COLO829 (cell line): ENCODE measurements around the gene SMAD2.
A peak's percentile ranks its signal among the peaks of the same experiment; 100 is the strongest.

Experiments
- DNase-seq: peaks from one replicate; pipeline ENCODE4 v3.0.0; 2012; ENCODE audit warnings: low spot score

The SMAD2 gene

GRCh38 chr18:47895565-47896250 is 34.8 kb downstream of the SMAD2 start:
- DNase-seq: no peak

- no peak for DNase-seq
Measured at GRCh38 chr18:47893939-47894699, 36.3 kb downstream of the SMAD2 start.

- DNase-seq: peak; percentile 27
Measured at GRCh38 chr18:47893047-47893446, 37.4 kb downstream of the SMAD2 start.

- no peak for DNase-seq
Measured at GRCh38 chr18:47888156-47888555, 42.3 kb downstream of the SMAD2 start.

- no peak for DNase-seq
Measured at GRCh38 chr18:47887227-47887626, 43.2 kb downstream of the SMAD2 start.

GRCh38 chr18:47883771-47884413 is 46.6 kb downstream of the SMAD2 start:
- DNase-seq: no peak

- no peak for DNase-seq
Measured at GRCh38 chr18:47882641-47883040, 47.8 kb downstream of the SMAD2 start.

- DNase-seq: peak; percentile 9
Measured at GRCh38 chr18:47881752-47882455, 48.6 kb downstream of the SMAD2 start.

GRCh38 chr18:47881042-47881441 is 49.4 kb downstream of the SMAD2 start:
- DNase-seq: no peak

GRCh38 chr18:47877892-47878291 is 52.6 kb downstream of the SMAD2 start:
- DNase-seq: no peak

GRCh38 chr18:47876813-47877212 is 53.6 kb downstream of the SMAD2 start:
- no peak for DNase-seq

GRCh38 chr18:47873625-47874024 is 56.8 kb downstream of the SMAD2 start:
- no peak for DNase-seq

- DNase-seq: no peak
Measured at GRCh38 chr18:47872426-47872825, 58.0 kb downstream of the SMAD2 start.

GRCh38 chr18:47871288-47871687 is 59.2 kb downstream of the SMAD2 start:
- no peak for DNase-seq

- DNase-seq: no peak
Measured at GRCh38 chr18:47870605-47871004, 59.9 kb downstream of the SMAD2 start.

GRCh38 chr18:47868744-47869143 is 61.7 kb downstream of the SMAD2 start:
- DNase-seq: no peak

GRCh38 chr18:47865183-47865582 is 65.3 kb downstream of the SMAD2 start:
- no peak for DNase-seq

- DNase-seq: no peak
Measured at GRCh38 chr18:47863041-47863440, 67.4 kb downstream of the SMAD2 start.

GRCh38 chr18:47858607-47859006 is 71.9 kb downstream of the SMAD2 start:
- DNase-seq: no peak

GRCh38 chr18:47847635-47848034 is 82.8 kb downstream of the SMAD2 start:
- no peak for DNase-seq

GRCh38 chr18:47846431-47846830 is 84.0 kb downstream of the SMAD2 start:
- DNase-seq: no peak

- DNase-seq: no peak
Measured at GRCh38 chr18:47844828-47845498, 85.5 kb downstream of the SMAD2 start.
